ENCODE measurements around the gene TDRD7.
A peak's percentile ranks its signal among the peaks of the same experiment; 100 is the strongest.

TDRD7 gene

GRCh38 chr9:97480174-97480573 is 68.3 kb downstream of the TDRD7 start:
- DNase-seq (ENCODE audit: extremely low spot score), result no peak
- ChIA-PET POLR2A (no interaction called here), CTCF (interaction anchor here (0.6 kb wide), 1 partner anchor 623 kb away, joined by 7 read pairs; no protein-coding TSS in a partner anchor)
- TF ChIP-seq ELF4 (IDR thresholded peaks at IDR 0.05) (no peak), SUZ12 (IDR thresholded peaks at IDR 0.05) (no peak), FOXM1 (IDR thresholded peaks at IDR 0.05; ENCODE audit: borderline replicate concordance) (no peak), FOXA1 (IDR thresholded peaks at IDR 0.05) (no peak), L3MBTL2 (conservative IDR thresholded peaks at IDR 0.05) (no peak), ZNF384 (IDR thresholded peaks at IDR 0.05) (no peak), CTBP1 (IDR thresholded peaks at IDR 0.05; ENCODE audit: borderline replicate concordance) (no peak), LEF1 (IDR thresholded peaks at IDR 0.05; ENCODE audit: borderline replicate concordance) (no peak), HDGF (IDR thresholded peaks at IDR 0.05; ENCODE audit: borderline replicate concordance) (no peak), SP1 (IDR thresholded peaks at IDR 0.05) (no peak), BHLHE40 (IDR thresholded peaks at IDR 0.05; ENCODE audit: borderline replicate concordance) (no peak), ARNT (IDR thresholded peaks at IDR 0.05) (no peak), TARDBP (IDR thresholded peaks at IDR 0.05) (no peak), NFRKB (IDR thresholded peaks at IDR 0.05) (no peak), PKNOX1 (IDR thresholded peaks at IDR 0.05) (no peak)

- no peak for DNase-seq (ENCODE audit: extremely low spot score)
- ChIA-PET POLR2A (no interaction called here), CTCF (no interaction called here)
- TF ChIP-seq FOXM1 (IDR thresholded peaks at IDR 0.05; ENCODE audit: borderline replicate concordance), result no peak
- no peak for TF ChIP-seq BHLHE40 (IDR thresholded peaks at IDR 0.05; ENCODE audit: borderline replicate concordance)
- no peak for TF ChIP-seq SP1 (IDR thresholded peaks at IDR 0.05)
- no peak for TF ChIP-seq ZNF384 (IDR thresholded peaks at IDR 0.05)
- no peak for TF ChIP-seq CTBP1 (IDR thresholded peaks at IDR 0.05; ENCODE audit: borderline replicate concordance)
- no peak for TF ChIP-seq L3MBTL2 (conservative IDR thresholded peaks at IDR 0.05)
- no peak for TF ChIP-seq NFRKB (IDR thresholded peaks at IDR 0.05)
- no peak for TF ChIP-seq LEF1 (IDR thresholded peaks at IDR 0.05; ENCODE audit: borderline replicate concordance)
- no peak for TF ChIP-seq FOXK2 (IDR thresholded peaks at IDR 0.05)
- TF ChIP-seq ELF4 (IDR thresholded peaks at IDR 0.05), result no peak
- TF ChIP-seq SUZ12 (IDR thresholded peaks at IDR 0.05), result no peak
- no peak for TF ChIP-seq FOXA1 (IDR thresholded peaks at IDR 0.05)
These were observed 68.9 kb downstream of the TDRD7 start for GRCh38 chr9:97480749-97481148.

GRCh38 chr9:97484134-97484533 is 72.2 kb downstream of the TDRD7 start:
- DNase-seq (ENCODE audit: extremely low spot score), result no peak
- ChIA-PET POLR2A (interaction anchor here (1.5 kb wide), 1 partner anchor 17 kb away, joined by 4 read pairs; the partner anchor contains the start of gene TMOD1), CTCF (no interaction called here)
- TF ChIP-seq ELF4 (IDR thresholded peaks at IDR 0.05), result no peak
- TF ChIP-seq HDGF (IDR thresholded peaks at IDR 0.05; ENCODE audit: borderline replicate concordance), result no peak
- no peak for TF ChIP-seq LEF1 (IDR thresholded peaks at IDR 0.05; ENCODE audit: borderline replicate concordance)
- no peak for TF ChIP-seq FOXA1 (IDR thresholded peaks at IDR 0.05)
- no peak for TF ChIP-seq SP1 (IDR thresholded peaks at IDR 0.05)
- no peak for TF ChIP-seq FOXM1 (IDR thresholded peaks at IDR 0.05; ENCODE audit: borderline replicate concordance)
- no peak for TF ChIP-seq L3MBTL2 (conservative IDR thresholded peaks at IDR 0.05)

- DNase-seq (ENCODE audit: extremely low spot score), result peak; percentile 47
- ChIA-PET CTCF (interaction anchor here (1.0 to 1.1 kb wide), 2 partner anchors 18 to 88 kb away, joined by 3 read pairs; no protein-coding TSS in a partner anchor), POLR2A (no interaction called here)
- TF ChIP-seq HDGF (IDR thresholded peaks at IDR 0.05; ENCODE audit: borderline replicate concordance) (no peak), FOXM1 (IDR thresholded peaks at IDR 0.05; ENCODE audit: borderline replicate concordance) (no peak), TARDBP (IDR thresholded peaks at IDR 0.05) (no peak), L3MBTL2 (conservative IDR thresholded peaks at IDR 0.05) (no peak), NFRKB (IDR thresholded peaks at IDR 0.05) (no peak), SP1 (IDR thresholded peaks at IDR 0.05) (no peak), LEF1 (IDR thresholded peaks at IDR 0.05; ENCODE audit: borderline replicate concordance) (no peak), PKNOX1 (IDR thresholded peaks at IDR 0.05) (no peak), FOXK2 (IDR thresholded peaks at IDR 0.05) (no peak), BHLHE40 (IDR thresholded peaks at IDR 0.05; ENCODE audit: borderline replicate concordance) (no peak), ELF4 (IDR thresholded peaks at IDR 0.05) (no peak)
These were observed 75.2 kb downstream of the TDRD7 start for GRCh38 chr9:97487107-97487506.

- CTCF ChIA-PET, result interaction anchor here (1.1 kb wide), 1 partner anchor 19 kb away, joined by 3 read pairs; no protein-coding TSS in a partner anchor
- DNase-seq (ENCODE audit: extremely low spot score), result no peak
- POLR2A ChIA-PET, result interaction anchor here (0.8 kb wide), 1 partner anchor 144 kb away, joined by 3 read pairs; no protein-coding TSS in a partner anchor
- TF ChIP-seq PKNOX1 (IDR thresholded peaks at IDR 0.05) (no peak), BHLHE40 (IDR thresholded peaks at IDR 0.05; ENCODE audit: borderline replicate concordance) (no peak), CTBP1 (IDR thresholded peaks at IDR 0.05; ENCODE audit: borderline replicate concordance) (no peak), SUZ12 (IDR thresholded peaks at IDR 0.05) (no peak), FOXM1 (IDR thresholded peaks at IDR 0.05; ENCODE audit: borderline replicate concordance) (no peak), NFRKB (IDR thresholded peaks at IDR 0.05) (no peak), ARNT (IDR thresholded peaks at IDR 0.05) (no peak), FOXK2 (IDR thresholded peaks at IDR 0.05) (no peak), ZNF384 (IDR thresholded peaks at IDR 0.05) (no peak), FOXA1 (IDR thresholded peaks at IDR 0.05) (no peak), SP1 (IDR thresholded peaks at IDR 0.05) (no peak), HDGF (IDR thresholded peaks at IDR 0.05; ENCODE audit: borderline replicate concordance) (no peak), L3MBTL2 (conservative IDR thresholded peaks at IDR 0.05) (no peak), ELF4 (IDR thresholded peaks at IDR 0.05) (no peak), TARDBP (IDR thresholded peaks at IDR 0.05) (no peak), LEF1 (IDR thresholded peaks at IDR 0.05; ENCODE audit: borderline replicate concordance) (no peak)
These were observed 76.0 kb downstream of the TDRD7 start for GRCh38 chr9:97487861-97488260.
